HG03108 (cell line): ENCODE results near the gene ZNF536.
"Not testable (repeated sequence)": the region's sequence is repeated elsewhere in the genome, so short reads cannot be mapped to it uniquely, and the experiment has no call there.

Experiments
- ATAC-seq: cut with Tn5 transposase; IDR thresholded peaks from one replicate; pipeline ENCODE4 v1.9.1; 2021; ENCODE audit warnings: moderate library complexity; ENCODE audit not compliant: unreplicated experiment

Gene ZNF536

GRCh38 chr19:30340771-30341561, 31.2 kb upstream of the ZNF536 start:
- ATAC-seq, result no peak

GRCh38 chr19:30341611-30342201, 30.5 kb upstream of the ZNF536 start:
- ATAC-seq, result no peak

- ATAC-seq, result no peak
These were observed 29.3 kb upstream of the ZNF536 start for GRCh38 chr19:30342901-30343300.

- ATAC-seq, result no peak
These were observed 27.4 kb upstream of the ZNF536 start for GRCh38 chr19:30344446-30345425.

GRCh38 chr19:30345686-30346085, 26.5 kb upstream of the ZNF536 start:
- no peak for ATAC-seq

- not testable (repeated sequence) for ATAC-seq
These were observed 25.7 kb upstream of the ZNF536 start for GRCh38 chr19:30346468-30346867.

- ATAC-seq, result no peak
These were observed 23.0 kb upstream of the ZNF536 start for GRCh38 chr19:30349131-30349730.

- no peak for ATAC-seq
These were observed 21.2 kb upstream of the ZNF536 start for GRCh38 chr19:30350692-30351663.

GRCh38 chr19:30351774-30352173, 20.4 kb upstream of the ZNF536 start:
- ATAC-seq, result no peak

GRCh38 chr19:30353394-30353945, 18.7 kb upstream of the ZNF536 start:
- no peak for ATAC-seq

GRCh38 chr19:30355586-30355985, 16.6 kb upstream of the ZNF536 start:
- no peak for ATAC-seq

GRCh38 chr19:30356951-30357579, 15.1 kb upstream of the ZNF536 start:
- ATAC-seq, result no peak

GRCh38 chr19:30357580-30357954, 14.6 kb upstream of the ZNF536 start:
- ATAC-seq, result no peak

- ATAC-seq, result no peak
These were observed 13.9 kb upstream of the ZNF536 start for GRCh38 chr19:30358319-30358718.

GRCh38 chr19:30358821-30359580, 13.2 kb upstream of the ZNF536 start:
- no peak for ATAC-seq

GRCh38 chr19:30359936-30360335, 12.2 kb upstream of the ZNF536 start:
- no peak for ATAC-seq

GRCh38 chr19:30360376-30361106, 11.6 kb upstream of the ZNF536 start:
- ATAC-seq, result no peak

GRCh38 chr19:30361107-30361447, 11.1 kb upstream of the ZNF536 start:
- no peak for ATAC-seq
